Activated gamma-delta T cell treated with anti-CD3 and anti-CD28 coated beads, Interleukin-2, amount 50 U/mL, for 16 hours (primary cell): ENCODE measurements around the gene KCNC3.

Source experiments
- DNase-seq: peaks from one replicate; pipeline ENCODE4 v3.0.0-alpha.2; 2020; ENCODE audit warnings: low read depth

Gene KCNC3

GRCh38 chr19:50311723-50312635 is 17.2 kb downstream of the KCNC3 start:
- DNase-seq, result no peak

- no peak for DNase-seq
These were observed 18.3 kb downstream of the KCNC3 start for GRCh38 chr19:50310759-50311465.

- DNase-seq, result no peak
These were observed 19.6 kb downstream of the KCNC3 start for GRCh38 chr19:50309396-50310125.

GRCh38 chr19:50308991-50309390 is 20.2 kb downstream of the KCNC3 start:
- DNase-seq, result no peak

GRCh38 chr19:50303558-50303957 is 25.6 kb downstream of the KCNC3 start:
- DNase-seq, result no peak

GRCh38 chr19:50301607-50301971 is 27.6 kb downstream of the KCNC3 start:
- DNase-seq, result no peak

GRCh38 chr19:50300814-50301606 is 28.2 kb downstream of the KCNC3 start:
- DNase-seq, result no peak

- DNase-seq, result no peak
These were observed 29.1 kb downstream of the KCNC3 start for GRCh38 chr19:50300051-50300450.

GRCh38 chr19:50293263-50294004 is 35.7 kb downstream of the KCNC3 start:
- no peak for DNase-seq

- no peak for DNase-seq
These were observed 36.9 kb downstream of the KCNC3 start for GRCh38 chr19:50292216-50292827.

GRCh38 chr19:50290775-50291174 is 38.4 kb downstream of the KCNC3 start:
- DNase-seq, result no peak

- no peak for DNase-seq
These were observed 39.2 kb downstream of the KCNC3 start for GRCh38 chr19:50290011-50290410.

GRCh38 chr19:50288954-50289353 is 40.2 kb downstream of the KCNC3 start:
- DNase-seq, result no peak

GRCh38 chr19:50287331-50287730 is 41.8 kb downstream of the KCNC3 start:
- DNase-seq, result no peak

GRCh38 chr19:50286443-50286842 is 42.7 kb downstream of the KCNC3 start:
- DNase-seq, result no peak

GRCh38 chr19:50285833-50286232 is 43.3 kb downstream of the KCNC3 start:
- no peak for DNase-seq

- DNase-seq, result no peak
These were observed 47.7 kb downstream of the KCNC3 start for GRCh38 chr19:50281491-50281890.

GRCh38 chr19:50280983-50281382 is 48.2 kb downstream of the KCNC3 start:
- DNase-seq, result no peak

- no peak for DNase-seq
These were observed 49.1 kb downstream of the KCNC3 start for GRCh38 chr19:50280074-50280473.

- no peak for DNase-seq
These were observed 51.1 kb downstream of the KCNC3 start for GRCh38 chr19:50277966-50278580.
